A673 (cell line): Measurements from ENCODE around the gene ATP13A4. TPM values are rescaled to one million over a fixed set of nuclear protein-coding genes. Genes with fewer than 3 reads are reported as not detected.

ENCODE experiments used
- Bru-seq: library from RNA; stranded (reverse); fragments of 400-500 nt; gene quantifications from one replicate; lab custom pipeline; 2021; lab: Mats Ljungman, UMichigan
- BruChase-seq, 2 experiments: library from RNA; stranded (reverse); fragments of 400-500 nt; gene quantifications; one replicate each; lab custom pipeline; 2021; lab: Mats Ljungman, UMichigan
- BruUV-seq: library from RNA; stranded (reverse); fragments of 400-500 nt; replicated peaks from 2 replicates; lab custom pipeline; 2021; lab: Mats Ljungman, UMichigan
- CTCF ChIA-PET: fragments of 300-600 bp; sonication (Branson Sonifier 250); formaldehyde crosslinking; loops from one replicate; lab custom pipeline; 2022; ENCODE audit warnings: antibody characterized with exemption; lab: Charles Lee
- POLR2A ChIA-PET: fragments of 300-600 bp; sonication (Branson Sonifier 250); formaldehyde crosslinking; loops from one replicate; lab custom pipeline; 2022; ENCODE audit warnings: antibody characterized with exemption; ENCODE audit not compliant: low non-redundant PET; lab: Charles Lee
- DNase-seq: peaks from one replicate; pipeline ENCODE4 v3.0.0-alpha.2; 2015; ENCODE audit warnings: low spot score
- H3K27ac ChIP-seq: fragments of 200-600 bp; sonication (generic); 2 replicates; pipeline ENCODE4 v1.5.1; 2016; ENCODE audit warnings: mixed run types, low read depth, mild to moderate bottlenecking, mixed read lengths, antibody characterized with exemption, low read length; ENCODE audit not compliant: poor library complexity, severe bottlenecking
- H3K27me3 ChIP-seq: fragments of 200-600 bp; sonication (generic); replicated peaks from 2 replicates; pipeline ENCODE4 v1.6.1; 2017; ENCODE audit warnings: mixed run types, low read depth, mild to moderate bottlenecking, mixed read lengths, antibody characterized with exemption, low read length; ENCODE audit not compliant: insufficient read depth, poor library complexity
- H3K36me3 ChIP-seq: fragments of 200-600 bp; sonication (generic); 2 replicates; pipeline ENCODE4 v1.6.1; 2016; ENCODE audit warnings: mixed run types, mild to moderate bottlenecking, mixed read lengths, antibody characterized with exemption, low read length; ENCODE audit not compliant: insufficient read depth, poor library complexity, severe bottlenecking
- H3K4me1 ChIP-seq: fragments of 200-600 bp; sonication (generic); 2 replicates; pipeline ENCODE4 v1.6.1; 2017; ENCODE audit warnings: mixed run types, mild to moderate bottlenecking, mixed read lengths, antibody characterized with exemption, low read length; ENCODE audit not compliant: insufficient read depth, poor library complexity, severe bottlenecking
- H3K4me3 ChIP-seq: fragments of 200-600 bp; sonication (generic); 2 replicates; pipeline ENCODE4 v1.5.1; 2016; ENCODE audit warnings: low read depth, mixed run types, mild to moderate bottlenecking, mixed read lengths, low read length; ENCODE audit not compliant: poor library complexity, severe bottlenecking
- H3K9me3 ChIP-seq: fragments of 200-600 bp; sonication (generic); 2 replicates; pipeline ENCODE4 v1.6.1; 2016; ENCODE audit warnings: mixed run types, low read depth, mild to moderate bottlenecking, mixed read lengths, antibody characterized with exemption, low read length; ENCODE audit not compliant: poor library complexity, severe bottlenecking
- CTCF ChIP-seq: fragments of 300-800, 200-600 bp; sonication (generic); conservative IDR thresholded peaks from 2 replicates; pipeline ENCODE4 v1.5.1; 2017; ENCODE audit warnings: low read depth, mild to moderate bottlenecking, antibody characterized with exemption, low read length, moderate library complexity, mixed read lengths
- EZH2 ChIP-seq: fragments of 200-600 bp; sonication (generic); IDR thresholded peaks from 2 replicates; pipeline ENCODE4 v1.6.1; 2017; ENCODE audit warnings: borderline replicate concordance, low read depth, mild to moderate bottlenecking, mixed read lengths, antibody characterized with exemption, low read length; ENCODE audit not compliant: poor library complexity, severe bottlenecking
- intact Hi-C: fragments of 100-400 bp; cut with micrococcal nuclease; formaldehyde crosslinking; loops from one replicate; pipeline ENCODE4 v1.10.0; 2022; ENCODE audit not compliant: unreplicated experiment
- long read RNA-seq: library from polyadenylated mRNA; stranded (forward); transcript quantifications from one replicate; pipeline ENCODE4 v2.0.0, GENCODE V29; 2022
- total RNA-seq: library from RNA; stranded (reverse); gene quantifications from 2 replicates; pipeline ENCODE4 v1.2.3, GENCODE V29; 2021

The ATP13A4 gene
- total RNA-seq (not detected in 2 replicates), Bru-seq, nascent RNA (percentile 14 among the genes with signal in this experiment), BruChase-seq, experiment 1, labeled RNA remaining after a 2-hour chase (percentile 12 among the genes with signal in this experiment), BruChase-seq, experiment 2, labeled RNA remaining after a 6-hour chase (percentile 13 among the genes with signal in this experiment)
- long read RNA-seq, partial matches to known transcripts = 0 of 1 reads
- long read RNA-seq, other reads (novel, unspliced or antisense) = 1 of 1 reads

- intact Hi-C loops = no loop called here
- no TSS peak for BruUV-seq
- Histone ChIP-seq H3K4me3 (no peak within 1 kb of the TSS), H3K36me3 (no peaks in the 10 kb centered on the region), H3K9me3 (no peaks in the 10 kb centered on the region), H3K4me1 (no peaks in the 10 kb centered on the region), H3K27ac (no peak within 1 kb of the TSS), H3K27me3 (no peaks in the 10 kb centered on the region)
- ChIA-PET POLR2A (no interaction called here), CTCF (no interaction called here)
- no peak for DNase-seq
- TF ChIP-seq CTCF = no peak
- no peak for TF ChIP-seq EZH2
Observed at GRCh38 chr3:193554811-193555210, at the start of gene ATP13A4. Gene ATP13A4 (minus strand): TSS chr3:193554895. CDS start chr3:193554799, 96 bp downstream.

GRCh38 chr3:193599393-193599792 lies 44.7 kb upstream of the ATP13A4 start:
- no peak for DNase-seq
- H3K4me1 ChIP-seq = peaks cover 5% of the 10 kb centered on the region
- H3K27me3 ChIP-seq = no peaks in the 10 kb centered on the region
- H3K36me3 ChIP-seq = no peaks in the 10 kb centered on the region
- no peak overlapping the region for H3K27ac ChIP-seq
- no peak for TF ChIP-seq EZH2
- no peak for TF ChIP-seq CTCF
- POLR2A ChIA-PET = no interaction called here
- no peaks in the 10 kb centered on the region for H3K9me3 ChIP-seq
- intact Hi-C loops = no loop called here
- CTCF ChIA-PET = no interaction called here
- no peak overlapping the region for H3K4me3 ChIP-seq
- no TSS peak for BruUV-seq

- no peak overlapping the region for H3K4me3 ChIP-seq
- intact Hi-C loops = no loop called here
- no peaks in the 10 kb centered on the region for H3K36me3 ChIP-seq
- no peaks in the 10 kb centered on the region for H3K9me3 ChIP-seq
- H3K27ac ChIP-seq = no peak overlapping the region
- TF ChIP-seq EZH2 (no peak), CTCF (no peak)
- DNase-seq = no peak
- peaks cover 10% of the 10 kb centered on the region for H3K4me1 ChIP-seq
- ChIA-PET POLR2A (no interaction called here), CTCF (no interaction called here)
- H3K27me3 ChIP-seq = no peaks in the 10 kb centered on the region
- no TSS peak for BruUV-seq
Observed at GRCh38 chr3:193598202-193598601, 43.5 kb upstream of the ATP13A4 start.
